ENCODE data around the gene HAPLN3.

- TF ChIP-seq CTCF (IDR thresholded peaks at IDR 0.05; ENCODE audit: low read length), result no peak
- no peak for TF ChIP-seq EZH2phosphoT487 (IDR thresholded peaks at IDR 0.05; ENCODE audit: low read length)
- no peak for TF ChIP-seq EZH2 (optimal IDR thresholded peaks at IDR 0.05; ENCODE audit: low read depth, low read length)
Observed at GRCh38 chr15:88900309-88900981, 5.1 kb upstream of the HAPLN3 start.

All from MM.1S (cell line).